Measurements from ENCODE around the gene TMPRSS7.

DNA sequence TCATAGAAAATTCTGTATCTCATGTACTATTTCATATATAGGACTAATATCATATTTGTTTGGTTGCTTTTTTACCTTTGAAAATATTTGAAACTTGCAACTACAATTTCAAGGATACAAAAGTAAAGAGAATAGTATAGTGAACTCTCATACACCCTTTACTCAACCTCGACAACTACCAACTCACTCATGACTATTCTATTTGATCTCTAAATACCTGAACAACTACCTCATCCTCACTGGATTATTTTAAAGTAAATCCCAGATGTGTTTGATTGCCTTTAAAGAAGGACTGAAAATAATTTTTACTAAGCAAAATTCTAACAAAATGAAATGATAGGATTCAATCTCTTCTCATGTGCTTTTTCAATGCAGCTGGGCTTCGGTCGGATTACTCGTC lies 12.1 kb downstream of the TMPRSS7 start:
- TF ChIP-seq, protein P1, sequence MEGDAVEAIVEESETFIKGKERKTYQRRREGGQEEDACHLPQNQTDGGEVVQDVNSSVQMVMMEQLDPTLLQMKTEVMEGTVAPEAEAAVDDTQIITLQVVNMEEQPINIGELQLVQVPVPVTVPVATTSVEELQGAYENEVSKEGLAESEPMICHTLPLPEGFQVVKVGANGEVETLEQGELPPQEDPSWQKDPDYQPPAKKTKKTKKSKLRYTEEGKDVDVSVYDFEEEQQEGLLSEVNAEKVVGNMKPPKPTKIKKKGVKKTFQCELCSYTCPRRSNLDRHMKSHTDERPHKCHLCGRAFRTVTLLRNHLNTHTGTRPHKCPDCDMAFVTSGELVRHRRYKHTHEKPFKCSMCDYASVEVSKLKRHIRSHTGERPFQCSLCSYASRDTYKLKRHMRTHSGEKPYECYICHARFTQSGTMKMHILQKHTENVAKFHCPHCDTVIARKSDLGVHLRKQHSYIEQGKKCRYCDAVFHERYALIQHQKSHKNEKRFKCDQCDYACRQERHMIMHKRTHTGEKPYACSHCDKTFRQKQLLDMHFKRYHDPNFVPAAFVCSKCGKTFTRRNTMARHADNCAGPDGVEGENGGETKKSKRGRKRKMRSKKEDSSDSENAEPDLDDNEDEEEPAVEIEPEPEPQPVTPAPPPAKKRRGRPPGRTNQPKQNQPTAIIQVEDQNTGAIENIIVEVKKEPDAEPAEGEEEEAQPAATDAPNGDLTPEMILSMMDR (IDR thresholded peaks at IDR 0.05): no peak
- no peak for TF ChIP-seq POLR2A (IDR thresholded peaks at IDR 0.05)

Data from transverse colon (tissue), 3 donors.